ACC112 (cell line): ENCODE results near the gene ATP5F1B.

Experiments
- H2AFZ ChIP-seq: fragments of 200-600 bp; sonication (generic); one replicate; pipeline ENCODE4 v1.6.0; 2017; ENCODE audit warnings: antibody characterized with exemption, low read length; ENCODE audit not compliant: unreplicated experiment
- H3K27ac ChIP-seq: fragments of 200-600 bp; sonication (generic); 2 replicates; pipeline ENCODE4 v1.5.1; 2014; ENCODE audit warnings: low read depth, mild to moderate bottlenecking, antibody characterized with exemption, low read length, moderate library complexity
- H3K27me3 ChIP-seq: fragments of 200-600 bp; sonication (generic); 2 replicates; pipeline ENCODE4 v1.6.1; 2014; ENCODE audit warnings: mild to moderate bottlenecking, antibody characterized with exemption, low read length, moderate library complexity, mixed read lengths; ENCODE audit not compliant: insufficient read depth
- H3K36me3 ChIP-seq: fragments of 200-600 bp; sonication (generic); 2 replicates; pipeline ENCODE4 v1.6.1; 2016; ENCODE audit warnings: mild to moderate bottlenecking, antibody characterized with exemption, low read length, moderate library complexity, mixed read lengths; ENCODE audit not compliant: insufficient read depth
- H3K4me1 ChIP-seq: fragments of 200-600 bp; sonication (generic); one replicate; pipeline ENCODE4 v1.6.1; 2016; ENCODE audit warnings: low read length, mixed read lengths; ENCODE audit not compliant: insufficient read depth, unreplicated experiment, control insufficient read depth
- H3K4me3 ChIP-seq: fragments of 200-600 bp; sonication (generic); 2 replicates; pipeline ENCODE4 v1.5.1; 2014; ENCODE audit warnings: mild to moderate bottlenecking, low read depth, low read length
- H3K79me2 ChIP-seq: fragments of 200-600 bp; sonication (generic); one replicate; pipeline ENCODE4 v1.6.0; 2016; ENCODE audit warnings: low read length; ENCODE audit not compliant: control insufficient read depth, unreplicated experiment, insufficient read depth

Gene ATP5F1B

DNA sequence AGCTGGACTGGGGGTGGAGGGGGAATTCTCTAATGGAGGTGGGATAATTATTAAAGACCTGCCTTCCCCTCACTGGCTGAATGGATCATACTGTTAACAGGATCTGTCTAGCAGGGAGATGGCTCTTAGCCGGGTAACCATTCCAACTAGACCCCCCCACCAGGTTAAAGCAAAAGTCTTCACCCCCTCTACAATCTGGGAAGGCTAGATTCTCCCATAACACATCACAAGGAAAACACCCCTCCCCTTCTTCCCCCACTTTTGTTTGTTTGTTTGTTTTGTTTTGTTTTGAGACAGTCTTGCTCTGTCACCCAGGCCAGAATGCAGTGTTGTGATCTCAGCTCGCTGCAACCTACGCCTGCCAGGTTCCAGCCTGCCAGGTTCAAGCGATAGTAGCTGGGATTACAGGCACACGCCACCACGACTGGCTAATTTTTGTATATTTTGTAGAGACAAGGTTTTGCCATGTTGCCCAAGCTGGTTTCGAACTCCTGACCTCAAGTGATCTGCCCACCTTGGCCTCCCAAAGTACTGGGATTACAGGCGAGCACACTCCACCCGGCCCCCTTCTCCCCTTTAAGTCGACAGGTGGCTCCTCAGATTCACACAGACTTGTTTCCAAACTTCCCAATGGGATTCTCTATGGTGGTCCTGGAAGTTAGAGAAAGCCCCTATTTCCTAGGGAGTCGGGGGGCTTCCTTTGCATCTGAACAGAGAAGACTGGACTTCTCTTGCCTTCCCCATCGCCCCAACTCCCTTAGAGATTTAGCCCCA, 12.1 kb downstream of the ATP5F1B start:
- H3K27ac ChIP-seq = no peak overlapping the region
- H3K4me1 ChIP-seq = peaks cover 34% of the 10 kb centered on the region
- peak overlapping the region; percentile 84 for H3K4me3 ChIP-seq
- peaks cover 8% of the 10 kb centered on the region; the same call in 1 of the 2 replicates for H3K36me3 ChIP-seq
- H3K79me2 ChIP-seq = peaks cover 64% of the 10 kb centered on the region
- no peak overlapping the region for H2AFZ ChIP-seq
- H3K27me3 ChIP-seq = no peaks in the 10 kb centered on the region

DNA sequence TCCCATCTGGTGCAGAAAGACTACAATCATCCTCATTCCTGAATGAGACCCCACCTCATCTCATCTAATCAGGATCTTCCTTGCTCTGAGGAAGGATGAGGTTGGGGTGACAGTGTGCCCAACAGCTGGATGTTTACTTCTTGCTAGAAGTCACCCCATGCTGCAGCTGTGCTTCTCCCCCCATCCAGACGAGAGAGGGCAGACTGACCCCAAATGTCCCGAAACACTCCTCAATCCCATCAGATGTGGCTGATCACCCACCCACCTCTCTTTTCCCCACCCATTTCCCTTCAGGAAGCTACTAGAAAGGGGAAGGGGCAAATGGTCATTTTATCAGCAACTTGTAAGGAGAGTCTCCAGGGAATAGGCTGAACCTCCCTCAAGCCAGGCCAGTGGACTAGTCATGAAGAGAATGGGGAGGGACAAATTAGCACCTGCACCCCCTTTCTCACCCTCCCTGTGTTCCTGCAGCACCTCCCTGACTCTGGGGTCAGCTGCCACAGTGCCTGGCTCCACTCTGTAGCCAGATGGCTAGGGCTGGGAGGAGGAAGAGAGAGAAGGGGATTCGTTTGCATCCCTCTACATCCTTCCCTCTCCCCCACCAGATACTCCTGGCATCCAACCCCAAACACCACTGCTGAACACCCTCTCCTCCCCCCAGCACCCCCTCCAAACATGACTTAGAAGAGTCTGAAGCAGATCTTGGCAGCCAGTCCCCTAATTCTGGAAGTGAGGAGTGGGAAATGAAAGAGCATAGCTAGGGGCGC, 12.9 kb downstream of the ATP5F1B start:
- Histone ChIP-seq H3K4me3 (peak overlapping the region; percentile 84; the same call in 1 of the 2 replicates), H3K36me3 (peaks cover 3% of the 10 kb centered on the region; the same call in 1 of the 2 replicates), H3K79me2 (peaks cover 70% of the 10 kb centered on the region), H3K4me1 (peaks cover 39% of the 10 kb centered on the region), H2AFZ (no peak overlapping the region), H3K27me3 (no peaks in the 10 kb centered on the region), H3K27ac (no peak overlapping the region)

DNA sequence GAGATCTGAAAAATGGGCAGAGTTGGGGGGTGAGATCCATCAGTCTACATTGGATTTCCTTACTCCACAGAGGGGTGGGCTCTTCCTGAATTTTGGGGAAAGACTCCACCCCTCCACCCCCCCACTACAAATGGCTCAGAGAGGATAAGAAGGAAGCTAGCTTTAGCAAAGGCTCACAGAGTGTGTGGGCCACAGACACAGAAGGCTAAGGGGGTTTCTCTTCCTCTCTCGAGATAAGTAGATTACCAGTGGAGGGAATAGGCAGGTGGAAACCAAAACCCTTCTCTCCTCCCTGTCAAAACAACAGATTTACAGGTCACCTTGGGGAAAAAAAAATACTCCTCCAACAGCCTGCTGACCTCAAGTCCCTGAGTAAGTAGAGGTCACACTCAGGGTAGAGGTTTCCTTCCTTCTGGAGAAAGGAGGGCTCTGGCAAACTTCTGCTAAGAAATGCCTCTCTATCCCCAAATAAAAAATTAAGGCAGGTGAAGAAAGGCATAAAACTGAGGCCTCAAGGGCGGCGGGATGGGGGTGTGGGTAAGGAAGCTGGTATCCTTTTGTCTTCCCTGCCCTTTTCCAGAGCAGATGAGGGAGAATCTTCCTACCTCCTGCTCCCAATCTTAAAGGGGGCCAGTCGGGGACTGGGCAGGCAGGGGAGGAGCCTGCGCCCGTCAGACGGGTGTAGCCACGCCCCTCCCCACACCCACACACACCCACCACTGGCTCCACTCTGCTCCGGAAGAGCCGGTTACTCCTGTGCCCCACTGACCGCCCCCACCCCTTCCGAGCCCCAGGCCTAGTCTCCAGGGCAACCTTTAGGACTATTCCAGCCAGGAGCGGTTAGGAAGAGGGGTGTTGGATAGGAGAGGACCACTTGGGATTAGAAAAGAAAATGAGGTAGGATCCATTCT, 13.7 kb downstream of the ATP5F1B start:
- Histone ChIP-seq H3K36me3 (0 out of 2 replicates have a peak, but pooled peaks cover under 1% of the 10 kb centered on the region), H3K4me1 (peaks cover 39% of the 10 kb centered on the region), H3K79me2 (peaks cover 78% of the 10 kb centered on the region), H2AFZ (no peak overlapping the region), H3K27ac (no peak overlapping the region), H3K4me3 (peak overlapping the region; percentile 84; the same call in 1 of the 2 replicates), H3K27me3 (no peaks in the 10 kb centered on the region)

DNA sequence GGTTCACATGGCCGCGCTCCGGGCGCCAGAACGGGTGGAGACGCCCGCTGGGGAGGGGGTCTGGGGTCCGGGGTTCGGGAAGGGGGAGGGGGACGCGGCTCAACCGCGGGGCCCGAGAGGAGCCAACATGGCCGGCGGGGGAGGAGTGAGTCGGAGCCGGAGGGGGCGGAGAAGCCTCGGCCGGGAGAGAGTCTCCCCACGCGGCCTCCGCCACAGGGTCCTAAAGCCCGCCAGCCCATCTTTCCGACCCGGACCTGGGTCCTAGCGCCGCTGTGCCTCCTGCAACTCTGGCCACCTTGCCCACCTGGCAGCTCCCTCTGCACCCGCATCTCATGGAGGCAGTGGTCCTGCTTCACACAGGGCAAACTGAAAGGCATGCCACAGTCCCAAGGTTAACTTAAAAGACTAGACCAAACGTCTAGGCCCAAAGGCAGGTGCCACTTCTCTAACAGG, 15.6 kb downstream of the ATP5F1B start, which contains the start of gene BAZ2A:
TSS of gene BAZ2A (minus strand) at position 147 of the 453 bp plus-strand sequence. CDS start 12,796 bp downstream, outside the sequence.
- Histone ChIP-seq H3K4me3 (peak within 1 kb of the TSS; percentile 91), H2AFZ (peak within 1 kb of the TSS; percentile 84), H3K27me3 (no peaks in the 10 kb centered on the region), H3K27ac (peak within 1 kb of the TSS; percentile 87), H3K36me3 (peaks cover 11% of the 10 kb centered on the region; the same call in 1 of the 2 replicates), H3K4me1 (peaks cover 45% of the 10 kb centered on the region), H3K79me2 (peaks cover 87% of the 10 kb centered on the region)

DNA sequence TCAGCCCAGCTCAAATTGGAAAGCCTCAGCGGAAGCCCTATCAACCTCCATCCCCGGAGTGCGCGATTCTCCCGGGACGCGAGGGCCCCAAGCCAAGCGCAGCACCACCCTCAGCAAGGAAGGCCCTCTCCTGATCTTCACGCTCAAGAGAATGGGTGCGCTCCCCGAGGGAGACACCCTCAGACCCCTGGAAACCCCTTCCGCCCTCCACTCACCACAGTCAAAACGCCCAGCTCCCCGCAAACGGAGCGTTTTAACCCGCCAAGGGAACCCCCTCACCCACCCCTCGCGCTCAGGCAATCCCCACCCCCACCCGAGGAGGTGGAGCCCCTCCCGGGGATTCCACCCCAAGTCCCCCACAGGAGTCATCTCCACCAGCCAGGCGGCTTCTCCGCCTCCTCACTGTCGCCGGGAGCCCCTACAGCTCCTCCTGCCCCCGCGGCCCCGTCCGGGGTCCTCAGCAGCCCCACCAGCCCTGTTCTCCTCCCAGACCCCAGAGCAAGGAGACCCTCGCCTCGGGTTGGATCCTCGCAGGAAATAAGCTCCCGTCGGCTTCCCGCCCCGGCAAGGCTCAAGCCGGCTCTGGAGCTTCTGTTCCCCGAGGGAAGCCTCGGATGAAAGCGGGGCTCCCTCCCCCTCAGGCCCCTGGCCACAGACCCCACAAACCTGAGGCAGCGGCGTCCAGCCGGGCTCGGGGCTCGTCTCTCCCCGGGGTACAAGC, 16.2 kb downstream of the ATP5F1B start:
- peaks cover 13% of the 10 kb centered on the region; the same call in 1 of the 2 replicates for H3K36me3 ChIP-seq
- H3K27ac ChIP-seq = peak overlapping the region; percentile 87
- H3K4me1 ChIP-seq = peaks cover 45% of the 10 kb centered on the region
- H3K79me2 ChIP-seq = peaks cover 88% of the 10 kb centered on the region
- H3K27me3 ChIP-seq = no peaks in the 10 kb centered on the region
- H2AFZ ChIP-seq = peak overlapping the region; percentile 84
- H3K4me3 ChIP-seq = peak overlapping the region; percentile 91

DNA sequence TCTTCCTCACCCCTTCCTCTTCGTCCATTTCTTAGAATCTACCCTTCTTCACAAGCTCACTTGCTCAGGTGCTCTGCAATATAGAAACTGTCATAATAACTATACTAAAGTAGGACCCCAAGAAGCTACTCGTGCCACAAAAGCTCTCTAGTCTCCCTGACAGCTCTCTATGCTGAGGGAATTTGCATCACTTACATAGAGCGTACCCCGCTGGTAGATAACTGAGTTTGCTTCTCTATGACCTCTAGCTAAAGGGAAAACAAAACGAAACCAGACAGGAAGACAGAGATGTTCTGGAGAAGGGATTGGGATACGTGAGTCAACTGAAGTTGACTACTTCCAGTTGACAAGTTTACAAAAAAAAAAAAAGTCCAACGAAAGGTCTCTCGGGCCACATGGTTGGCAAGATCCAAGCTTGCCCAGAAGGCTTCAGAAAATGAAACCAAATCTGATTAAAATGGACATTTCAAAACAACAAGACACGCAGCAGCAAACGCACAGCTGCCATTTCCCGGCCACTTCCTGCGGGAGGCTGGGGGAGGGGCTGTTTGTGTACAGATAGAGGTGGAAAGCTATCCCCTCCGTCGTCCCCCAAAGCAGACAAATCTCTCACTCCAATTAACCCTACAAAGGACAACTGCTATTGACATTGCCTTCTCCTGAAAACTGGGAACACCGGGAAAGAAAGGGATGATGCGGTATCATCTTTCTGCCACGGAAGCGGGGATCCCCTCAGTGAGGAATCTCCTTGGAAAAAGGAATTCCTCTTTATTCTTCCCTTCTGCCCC, 16.9 kb downstream of the ATP5F1B start:
- H3K36me3 ChIP-seq = peaks cover 18% of the 10 kb centered on the region; the same call in 1 of the 2 replicates
- peak overlapping the region; percentile 16 for H2AFZ ChIP-seq
- peak overlapping the region; percentile 87 for H3K27ac ChIP-seq
- peaks cover 88% of the 10 kb centered on the region for H3K79me2 ChIP-seq
- peaks cover 41% of the 10 kb centered on the region for H3K4me1 ChIP-seq
- H3K27me3 ChIP-seq = no peaks in the 10 kb centered on the region
- peak overlapping the region; percentile 91 for H3K4me3 ChIP-seq

DNA sequence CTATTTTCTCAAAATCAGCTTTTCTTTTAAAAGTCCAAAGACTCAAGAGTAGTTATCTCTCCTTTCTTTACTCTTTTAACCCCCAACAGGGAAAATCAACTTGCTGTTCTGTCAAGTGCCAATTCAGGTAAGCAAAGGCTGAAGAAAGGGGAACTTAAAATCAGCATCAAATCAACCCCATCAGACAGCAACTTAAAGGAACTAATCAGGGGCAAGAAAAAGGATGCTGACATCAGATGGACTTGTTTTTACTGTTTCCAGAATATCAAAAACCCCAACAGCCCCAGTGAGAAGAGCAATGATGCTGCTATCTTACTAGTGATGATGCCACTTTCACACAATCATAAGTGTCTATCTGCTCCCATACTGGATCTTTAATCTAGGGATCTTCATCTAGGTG, 19.1 kb downstream of the ATP5F1B start:
- Histone ChIP-seq H3K27ac (no peak overlapping the region), H3K4me3 (no peak overlapping the region), H2AFZ (no peak overlapping the region), H3K36me3 (peaks cover 22% of the 10 kb centered on the region; the same call in 1 of the 2 replicates), H3K27me3 (no peaks in the 10 kb centered on the region), H3K79me2 (peaks cover 88% of the 10 kb centered on the region), H3K4me1 (peaks cover 22% of the 10 kb centered on the region)

DNA sequence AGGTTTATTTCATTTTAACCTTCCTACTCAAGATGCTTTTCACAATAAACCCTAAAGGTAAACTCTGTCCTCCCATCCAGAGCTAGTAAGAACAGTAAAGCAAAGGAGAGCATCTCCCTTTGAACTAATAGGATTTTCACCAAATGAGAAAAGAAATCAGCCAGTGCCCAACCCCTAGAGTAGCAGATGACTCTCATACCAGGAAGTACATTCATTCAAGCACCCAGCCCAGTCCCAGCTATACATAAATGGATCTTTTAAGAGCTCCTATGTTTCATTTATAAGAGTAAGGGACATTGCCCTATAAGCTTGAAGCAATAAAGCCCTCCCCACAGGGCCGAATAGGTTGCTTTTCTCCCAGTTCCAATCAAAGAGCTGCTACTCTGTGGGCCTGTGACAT, 23.2 kb downstream of the ATP5F1B start:
- H3K36me3 ChIP-seq = peaks cover 22% of the 10 kb centered on the region; the same call in 1 of the 2 replicates
- no peak overlapping the region for H3K4me3 ChIP-seq
- peaks cover 9% of the 10 kb centered on the region for H3K4me1 ChIP-seq
- peaks cover 95% of the 10 kb centered on the region for H3K79me2 ChIP-seq
- H3K27ac ChIP-seq = no peak overlapping the region
- no peaks in the 10 kb centered on the region for H3K27me3 ChIP-seq
- H2AFZ ChIP-seq = no peak overlapping the region

DNA sequence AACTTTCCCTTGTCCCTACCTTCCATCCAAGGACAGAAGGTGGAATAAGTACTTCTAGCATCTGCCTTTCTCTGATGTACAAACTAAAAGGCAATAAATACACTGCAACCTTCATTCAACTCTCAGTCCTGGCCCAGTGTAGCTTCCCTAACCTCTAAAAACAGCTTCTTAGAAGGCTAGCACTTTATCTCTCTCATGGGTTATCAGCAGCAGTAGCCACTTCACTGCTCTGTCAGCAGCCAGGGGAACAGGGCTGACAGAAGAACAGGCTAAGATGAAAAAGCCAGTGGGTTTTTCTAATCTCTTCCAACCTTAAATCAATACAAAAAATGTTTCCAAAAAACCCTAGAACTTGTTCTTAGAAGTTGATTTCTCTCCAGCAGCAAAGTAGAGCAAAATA, 28.9 kb downstream of the ATP5F1B start:
- Histone ChIP-seq H3K36me3 (peaks cover 28% of the 10 kb centered on the region), H3K27me3 (no peaks in the 10 kb centered on the region), H3K4me1 (no peaks in the 10 kb centered on the region), H3K4me3 (no peak overlapping the region), H3K79me2 (peaks cover 58% of the 10 kb centered on the region), H3K27ac (no peak overlapping the region), H2AFZ (no peak overlapping the region)
